ENCODE measurements around the gene WWOX. TPM values are rescaled to one million over a fixed set of nuclear protein-coding genes. Genes with fewer than 3 reads are reported as not detected.

Gene WWOX
- total RNA-seq, 1 experiment from 2014 or later: 79.9 TPM

DNA sequence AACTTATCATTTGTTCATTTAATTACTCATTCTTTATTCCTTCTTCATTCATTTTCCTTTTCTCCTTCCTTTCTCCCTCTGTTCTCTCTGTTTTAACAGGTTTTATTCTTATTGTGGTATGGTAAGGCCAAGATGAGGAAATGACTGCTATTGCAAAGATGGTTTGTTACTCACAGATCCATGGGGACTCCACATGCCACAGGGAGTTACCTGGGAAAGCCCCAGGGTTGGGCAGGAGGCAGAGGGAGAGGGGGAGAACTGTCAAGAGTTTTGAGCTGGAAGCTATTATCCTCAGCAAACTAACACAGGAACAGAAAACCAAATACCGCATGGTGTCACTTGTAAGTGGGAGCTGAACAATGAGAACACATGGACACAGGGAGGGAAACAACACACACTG lies 453.3 kb downstream of the WWOX start:
- TF ChIP-seq, protein P1, sequence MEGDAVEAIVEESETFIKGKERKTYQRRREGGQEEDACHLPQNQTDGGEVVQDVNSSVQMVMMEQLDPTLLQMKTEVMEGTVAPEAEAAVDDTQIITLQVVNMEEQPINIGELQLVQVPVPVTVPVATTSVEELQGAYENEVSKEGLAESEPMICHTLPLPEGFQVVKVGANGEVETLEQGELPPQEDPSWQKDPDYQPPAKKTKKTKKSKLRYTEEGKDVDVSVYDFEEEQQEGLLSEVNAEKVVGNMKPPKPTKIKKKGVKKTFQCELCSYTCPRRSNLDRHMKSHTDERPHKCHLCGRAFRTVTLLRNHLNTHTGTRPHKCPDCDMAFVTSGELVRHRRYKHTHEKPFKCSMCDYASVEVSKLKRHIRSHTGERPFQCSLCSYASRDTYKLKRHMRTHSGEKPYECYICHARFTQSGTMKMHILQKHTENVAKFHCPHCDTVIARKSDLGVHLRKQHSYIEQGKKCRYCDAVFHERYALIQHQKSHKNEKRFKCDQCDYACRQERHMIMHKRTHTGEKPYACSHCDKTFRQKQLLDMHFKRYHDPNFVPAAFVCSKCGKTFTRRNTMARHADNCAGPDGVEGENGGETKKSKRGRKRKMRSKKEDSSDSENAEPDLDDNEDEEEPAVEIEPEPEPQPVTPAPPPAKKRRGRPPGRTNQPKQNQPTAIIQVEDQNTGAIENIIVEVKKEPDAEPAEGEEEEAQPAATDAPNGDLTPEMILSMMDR (conservative IDR thresholded peaks at IDR 0.05; ENCODE audit: low read depth, low read length): no peak
- no peak for TF ChIP-seq EZH2 (IDR thresholded peaks at IDR 0.05; ENCODE audit: borderline replicate concordance, low read depth, low read length, poor library complexity, severe bottlenecking)
- Histone ChIP-seq H3K27ac (ENCODE audit: low read depth, low read length, poor library complexity, severe bottlenecking) (no peak overlapping the region), H3K9me3 (ENCODE audit: low read depth, low read length, poor library complexity, severe bottlenecking) (no peaks in the 10 kb centered on the region), H3K36me3 (ENCODE audit: insufficient read depth, low read length, poor library complexity, severe bottlenecking) (no peaks in the 10 kb centered on the region), H3K4me3 (ENCODE audit: low read depth, low read length, poor library complexity, severe bottlenecking) (no peak overlapping the region), H3K4me1 (ENCODE audit: insufficient read depth, low read length, poor library complexity, severe bottlenecking) (no peaks in the 10 kb centered on the region), H3K27me3 (replicated peaks; ENCODE audit: insufficient read depth, low read depth, low read length, poor library complexity) (no peaks in the 10 kb centered on the region)
- POLR2A ChIA-PET (ENCODE audit: low non-redundant PET): no interaction called here
- DNase-seq (ENCODE audit: low spot score): no peak
- no TSS peak for BruUV-seq (replicated peaks)
- CTCF ChIA-PET: no interaction called here
- intact Hi-C loops (cut with micrococcal nuclease; ENCODE audit: unreplicated experiment): no loop called here

DNA sequence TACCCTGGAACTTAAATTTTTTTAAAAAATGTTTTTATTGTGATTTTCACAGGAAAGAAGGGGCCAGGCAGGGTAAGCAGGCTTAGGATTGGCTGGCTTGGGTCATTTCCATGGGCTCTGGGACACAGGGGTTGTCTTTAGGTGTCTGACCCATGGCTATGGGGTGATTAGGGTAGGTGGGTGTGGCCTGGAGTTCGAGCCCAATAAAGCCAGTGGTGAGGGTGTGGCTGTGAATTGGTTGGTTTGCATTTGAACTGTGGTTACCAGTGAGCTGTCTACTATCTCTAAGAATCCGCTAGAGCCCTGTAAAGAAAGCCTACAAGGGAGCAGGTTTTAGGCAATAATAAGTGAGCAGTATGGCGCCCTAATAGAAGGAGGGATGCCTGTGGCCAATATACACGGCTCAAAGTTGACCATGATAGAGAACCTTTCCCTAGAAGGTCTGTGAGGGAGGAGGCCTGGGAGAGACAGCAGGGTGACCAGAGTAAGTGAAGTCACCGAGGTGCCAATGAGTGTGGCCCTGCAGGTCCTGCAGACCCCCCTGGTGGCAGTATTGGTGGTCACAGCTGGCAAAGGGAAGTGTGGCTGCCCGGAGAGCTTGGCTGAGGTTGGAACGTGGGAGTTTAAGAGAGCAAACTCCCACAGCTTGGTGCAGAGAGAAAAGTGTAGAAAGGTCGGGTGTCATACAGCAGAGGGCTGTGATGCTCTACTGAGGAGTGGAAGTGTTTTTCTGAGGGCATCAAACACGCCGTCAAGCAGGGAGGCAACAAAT lies 454.0 kb downstream of the WWOX start:
- ChIA-PET POLR2A (ENCODE audit: low non-redundant PET) (no interaction called here), CTCF (no interaction called here)
- Histone ChIP-seq H3K4me3 (ENCODE audit: low read depth, low read length, poor library complexity, severe bottlenecking) (no peak overlapping the region), H3K27me3 (replicated peaks; ENCODE audit: insufficient read depth, low read depth, low read length, poor library complexity) (no peaks in the 10 kb centered on the region), H3K4me1 (ENCODE audit: insufficient read depth, low read length, poor library complexity, severe bottlenecking) (no peaks in the 10 kb centered on the region), H3K27ac (ENCODE audit: low read depth, low read length, poor library complexity, severe bottlenecking) (no peak overlapping the region), H3K36me3 (ENCODE audit: insufficient read depth, low read length, poor library complexity, severe bottlenecking) (no peaks in the 10 kb centered on the region), H3K9me3 (ENCODE audit: low read depth, low read length, poor library complexity, severe bottlenecking) (no peaks in the 10 kb centered on the region)
- no peak for DNase-seq (ENCODE audit: low spot score)
- BruUV-seq (replicated peaks): no TSS peak
- intact Hi-C loops (cut with micrococcal nuclease; ENCODE audit: unreplicated experiment): no loop called here
- TF ChIP-seq, protein P1 (conservative IDR thresholded peaks at IDR 0.05; ENCODE audit: low read depth, low read length): no peak
- TF ChIP-seq EZH2 (IDR thresholded peaks at IDR 0.05; ENCODE audit: borderline replicate concordance, low read depth, low read length, poor library complexity, severe bottlenecking): no peak

DNA sequence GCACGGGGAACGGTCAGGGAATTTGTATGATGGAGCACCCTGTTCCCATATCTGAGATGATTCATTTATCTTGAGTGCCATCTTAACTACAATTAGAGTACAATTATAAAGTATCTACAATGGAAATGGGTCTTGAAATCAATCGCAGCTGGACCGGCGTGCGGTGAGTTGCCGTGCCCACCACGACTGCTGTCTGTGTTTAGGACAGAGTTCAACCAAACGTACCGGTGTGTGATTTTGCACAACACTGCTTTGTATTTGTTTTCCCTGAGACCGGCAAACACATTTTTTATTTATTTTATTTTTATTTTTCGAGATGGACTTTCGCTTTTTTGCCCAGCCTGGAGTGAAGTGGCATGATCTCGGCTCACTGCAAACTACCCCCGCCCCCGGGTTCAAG lies 457.0 kb downstream of the WWOX start:
- CTCF ChIA-PET: no interaction called here

More for the DNA sequence above, 457.0 kb downstream of the WWOX start:
- no peaks in the 10 kb centered on the region for H3K4me1 ChIP-seq (ENCODE audit: insufficient read depth, low read length, poor library complexity, severe bottlenecking)
- no peaks in the 10 kb centered on the region for H3K9me3 ChIP-seq (ENCODE audit: low read depth, low read length, poor library complexity, severe bottlenecking)
- BruUV-seq (replicated peaks): no TSS peak
- H3K4me3 ChIP-seq (ENCODE audit: low read depth, low read length, poor library complexity, severe bottlenecking): no peak overlapping the region
- TF ChIP-seq EZH2 (IDR thresholded peaks at IDR 0.05; ENCODE audit: borderline replicate concordance, low read depth, low read length, poor library complexity, severe bottlenecking): no peak
- TF ChIP-seq, protein P1 (conservative IDR thresholded peaks at IDR 0.05; ENCODE audit: low read depth, low read length): no peak
- H3K36me3 ChIP-seq (ENCODE audit: insufficient read depth, low read length, poor library complexity, severe bottlenecking): no peaks in the 10 kb centered on the region
- intact Hi-C loops (cut with micrococcal nuclease; ENCODE audit: unreplicated experiment): no loop called here
- H3K27ac ChIP-seq (ENCODE audit: low read depth, low read length, poor library complexity, severe bottlenecking): no peak overlapping the region
- POLR2A ChIA-PET (ENCODE audit: low non-redundant PET): no interaction called here
- no peak for DNase-seq (ENCODE audit: low spot score)
- no peaks in the 10 kb centered on the region for H3K27me3 ChIP-seq (replicated peaks; ENCODE audit: insufficient read depth, low read depth, low read length, poor library complexity)

Data from A673 (cell line).